Head of caudate nucleus (tissue), 42 donors: ENCODE data around the gene SCG3.
A peak's percentile ranks its signal among the peaks of the same experiment; 100 is the strongest.
"Not testable (repeated sequence)": the region's sequence is repeated elsewhere in the genome, so short reads cannot be mapped to it uniquely, and the experiment has no call there.

Experiments
- DNase-seq, 42 donors: peaks; one replicate each; pipeline versions ENCODE4 v3.0.0 to v3.0.0-alpha.2; 2020 to 2021; ENCODE audit warnings: mixed read lengths in 7 of 42
- intact Hi-C: fragments of 100-400 bp; cut with DNase I; formaldehyde crosslinking; loops from one replicate; pipeline ENCODE4 v1.15.0; 2022

SCG3 gene

GRCh38 chr15:51681303-51681963 lies at the start of gene SCG3:
SCG3 (plus strand) TSS chr15:51681503; CDS start chr15:51681756, 253 bp downstream.
- intact Hi-C loops: no loop called here
- peak; percentile 73 to 95 (median 89) for DNase-seq

GRCh38 chr15:51634591-51635198 lies 46.6 kb upstream of the SCG3 start:
- intact Hi-C loops: no loop called here

GRCh38 chr15:51641490-51642130 lies 39.7 kb upstream of the SCG3 start:
- no peak for DNase-seq
- intact Hi-C loops: no loop called here

More at GRCh38 chr15:51634591-51635198, 46.6 kb upstream of the SCG3 start:
- DNase-seq: no peak

GRCh38 chr15:51642696-51643095 lies 38.6 kb upstream of the SCG3 start:
- intact Hi-C loops: no loop called here
- no peak for DNase-seq

GRCh38 chr15:51647128-51647562 lies 34.2 kb upstream of the SCG3 start:
- intact Hi-C loops: no loop called here
- peak in 32 of 42 donors; percentile 15 to 60 (median 38) for DNase-seq

GRCh38 chr15:51648101-51648500 lies 33.2 kb upstream of the SCG3 start:
- intact Hi-C loops, DNase-seq: not testable (repeated sequence)

- DNase-seq, intact Hi-C loops: not testable (repeated sequence)
Observed at GRCh38 chr15:51648643-51649042, 32.7 kb upstream of the SCG3 start.

- intact Hi-C loops: loop anchor here (2.0 kb wide), 1 partner anchor 127 kb away; no protein-coding TSS in a partner anchor
- DNase-seq: peak in 23 of 42 donors; percentile 19 to 84 (median 57)
Observed at GRCh38 chr15:51649659-51650521, 31.4 kb upstream of the SCG3 start.

- no peak for DNase-seq
- intact Hi-C loops: no loop called here
Observed at GRCh38 chr15:51652084-51652668, 29.1 kb upstream of the SCG3 start.

GRCh38 chr15:51655401-51656057 lies 25.8 kb upstream of the SCG3 start:
- intact Hi-C loops, DNase-seq: not testable (repeated sequence)

GRCh38 chr15:51658664-51659063 lies 22.6 kb upstream of the SCG3 start:
- DNase-seq: no peak
- intact Hi-C loops: no loop called here

GRCh38 chr15:51661072-51661471 lies 20.2 kb upstream of the SCG3 start:
- intact Hi-C loops: no loop called here
- DNase-seq: no peak

GRCh38 chr15:51667478-51667877 lies 13.8 kb upstream of the SCG3 start:
- intact Hi-C loops: no loop called here
- no peak for DNase-seq

GRCh38 chr15:51668446-51668845 lies 12.9 kb upstream of the SCG3 start:
- intact Hi-C loops: no loop called here

GRCh38 chr15:51669381-51669780 lies 11.9 kb upstream of the SCG3 start:
- no peak for DNase-seq
- intact Hi-C loops: no loop called here

More at GRCh38 chr15:51668446-51668845, 12.9 kb upstream of the SCG3 start:
- DNase-seq: no peak

- intact Hi-C loops: no loop called here
- peak in 5 of 42 donors; percentile 7 to 48 (median 32) for DNase-seq
Observed at GRCh38 chr15:51672155-51672687, 9.1 kb upstream of the SCG3 start.

- intact Hi-C loops: no loop called here
- DNase-seq: no peak
Observed at GRCh38 chr15:51672913-51673857, 8.1 kb upstream of the SCG3 start.
